OCI-LY1 (cell line): Measurements from ENCODE around the gene RAD51AP1.

Experiments used
- H2AFZ ChIP-seq: fragments of 200-600 bp; sonication (generic), shearing (Covaris generic); 2 replicates; pipeline ENCODE4 v1.6.0; 2014; ENCODE audit warnings: antibody characterized with exemption, mild to moderate bottlenecking, low read length
- H3F3A ChIP-seq: fragments of 200-600 bp; sonication (generic), shearing (Covaris generic); 2 replicates; pipeline ENCODE4 v1.6.0; 2014; ENCODE audit warnings: mild to moderate bottlenecking, antibody characterized with exemption, low read length, moderate library complexity; ENCODE audit not compliant: insufficient read depth
- H3K27ac ChIP-seq: fragments of 200-600 bp; sonication (generic); 2 replicates; pipeline ENCODE4 v1.5.1; 2014; ENCODE audit warnings: low read length, mixed run types, mild to moderate bottlenecking, low read depth; ENCODE audit not compliant: poor library complexity, severe bottlenecking
- H3K27me3 ChIP-seq: fragments of 200-600 bp; sonication (generic); 2 replicates; pipeline ENCODE4 v1.6.0; 2014; ENCODE audit warnings: antibody characterized with exemption, mild to moderate bottlenecking, low read length, moderate library complexity; ENCODE audit not compliant: insufficient read depth
- H3K36me3 ChIP-seq: fragments of 200-600 bp; sonication (generic); 2 replicates; pipeline ENCODE4 v1.6.1; 2014; ENCODE audit warnings: mild to moderate bottlenecking, antibody characterized with exemption, low read length, moderate library complexity, mixed read lengths; ENCODE audit not compliant: insufficient read depth
- H3K4me1 ChIP-seq: fragments of 200-600 bp; sonication (generic); 2 replicates; pipeline ENCODE4 v1.5.1; 2014; ENCODE audit warnings: mild to moderate bottlenecking, low read length, moderate library complexity; ENCODE audit not compliant: insufficient read depth, severe bottlenecking
- H3K4me2 ChIP-seq: fragments of 200-600 bp; sonication (generic), shearing (Covaris generic); 2 replicates; pipeline ENCODE4 v1.6.1; 2014; ENCODE audit warnings: low read length
- H3K4me3 ChIP-seq: fragments of 200-600 bp; sonication (generic); 2 replicates; pipeline ENCODE4 v1.5.1; 2014; ENCODE audit warnings: low read length, low read depth, mild to moderate bottlenecking, mixed read lengths; ENCODE audit not compliant: poor library complexity, severe bottlenecking
- H3K79me2 ChIP-seq: fragments of 200-600 bp; shearing (Covaris generic); 2 replicates; pipeline ENCODE4 v1.6.1; 2016; ENCODE audit warnings: mixed run types, low read length, mixed read lengths; ENCODE audit not compliant: insufficient read depth
- H3K9ac ChIP-seq: fragments of 200-600 bp; sonication (generic), shearing (Covaris generic); 2 replicates; pipeline ENCODE4 v1.6.1; 2014; ENCODE audit warnings: mild to moderate bottlenecking, low read length, mixed read lengths
- H3K9me2 ChIP-seq: fragments of 200-600 bp; sonication (generic), shearing (Covaris generic); 2 replicates; pipeline ENCODE4 v1.6.1; 2014; ENCODE audit warnings: low read depth, mild to moderate bottlenecking, low read length, mixed read lengths
- H3K9me3 ChIP-seq: fragments of 200-600 bp; shearing (Covaris generic); 2 replicates; pipeline ENCODE4 v1.6.1; 2014; ENCODE audit warnings: low read length, mixed read lengths
- H4K20me1 ChIP-seq: fragments of 200-600 bp; sonication (generic), shearing (Covaris generic); 2 replicates; pipeline ENCODE4 v1.6.0; 2016; ENCODE audit warnings: mild to moderate bottlenecking, low read length; ENCODE audit not compliant: insufficient read depth
- CTCF ChIP-seq: fragments of 200-600 bp; sonication (generic), shearing (Covaris generic); IDR thresholded peaks from 2 replicates; pipeline ENCODE4 v1.5.1; 2017; ENCODE audit warnings: mild to moderate bottlenecking, antibody characterized with exemption, low read length, moderate library complexity, mixed read lengths
- EZH2 ChIP-seq: fragments of 200-600 bp; sonication (generic), shearing (Covaris generic); IDR thresholded peaks from 2 replicates; pipeline ENCODE4 v1.8.0; 2017; ENCODE audit warnings: borderline replicate concordance, mixed run types, mild to moderate bottlenecking, antibody characterized with exemption, low read length, moderate library complexity, mixed read lengths

The RAD51AP1 gene

DNA sequence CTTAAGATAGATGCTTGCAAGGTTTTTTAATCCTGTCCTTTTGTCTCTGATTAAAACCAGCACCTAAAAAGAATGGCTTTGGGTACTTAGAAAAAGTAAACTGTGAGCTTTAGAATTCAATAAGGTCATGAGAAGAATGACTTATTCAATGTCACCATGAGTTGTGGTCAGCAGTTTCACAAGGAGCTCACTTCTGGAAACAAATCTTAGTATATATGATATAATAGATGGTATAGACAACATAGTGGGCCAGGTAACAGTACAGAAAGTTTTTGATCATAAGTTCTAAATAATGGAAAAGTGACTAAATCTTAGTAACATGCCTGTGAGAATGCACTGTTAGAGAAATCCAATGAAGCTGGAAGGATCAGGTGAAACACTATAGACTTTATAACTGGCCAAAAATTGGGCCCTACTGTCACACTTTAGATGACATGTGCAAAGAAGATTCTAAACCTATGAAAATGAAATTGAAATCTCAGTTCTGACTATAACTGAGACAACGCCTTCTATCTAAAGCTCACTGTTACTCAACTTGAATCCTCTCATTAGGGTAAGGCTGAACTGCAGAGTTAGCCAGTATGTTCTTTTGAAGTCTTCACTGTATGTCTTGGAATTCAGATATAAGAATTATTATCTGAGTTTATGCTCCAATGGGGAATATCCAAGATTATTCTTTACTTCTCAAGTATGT, 42.4 kb upstream of the RAD51AP1 start:
- Histone ChIP-seq H3K27ac (no peak overlapping the region), H3K9ac (no peak overlapping the region), H3K27me3 (no peaks in the 10 kb centered on the region), H3F3A (no peaks in the 10 kb centered on the region), H3K4me1 (no peaks in the 10 kb centered on the region), H3K79me2 (no peaks in the 10 kb centered on the region), H4K20me1 (no peaks in the 10 kb centered on the region), H3K4me3 (no peak overlapping the region), H3K9me2 (no peaks in the 10 kb centered on the region), H3K4me2 (no peak overlapping the region), H2AFZ (no peak overlapping the region), H3K36me3 (peaks cover 54% of the 10 kb centered on the region), H3K9me3 (no peaks in the 10 kb centered on the region)
- TF ChIP-seq CTCF: no peak
- TF ChIP-seq EZH2: no peak

DNA sequence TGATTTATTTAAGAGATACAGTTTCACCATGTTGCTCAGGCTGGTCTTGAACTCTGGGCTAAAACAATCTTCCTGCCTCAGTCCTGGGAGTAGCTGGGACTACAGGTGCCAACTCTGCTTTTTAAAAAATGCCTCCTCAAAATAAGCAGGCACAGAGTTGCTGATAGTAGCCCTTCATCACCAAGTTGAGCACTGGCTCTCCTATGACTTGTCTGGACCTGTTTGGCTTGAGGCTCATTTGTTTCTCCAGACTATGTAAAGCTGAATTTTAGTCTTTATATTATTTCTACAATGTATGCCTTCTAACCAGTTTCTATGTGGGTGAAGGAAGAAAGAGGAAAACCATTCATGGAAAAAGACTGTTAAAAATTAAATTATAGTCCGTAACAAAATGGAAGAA, 39.5 kb upstream of the RAD51AP1 start:
- H4K20me1 ChIP-seq: no peaks in the 10 kb centered on the region
- no peaks in the 10 kb centered on the region for H3K9me2 ChIP-seq
- H3K27me3 ChIP-seq: no peaks in the 10 kb centered on the region
- H3K9ac ChIP-seq: no peak overlapping the region
- no peak for TF ChIP-seq CTCF
- TF ChIP-seq EZH2: no peak
- H3K4me3 ChIP-seq: no peak overlapping the region
- no peak overlapping the region for H3K4me2 ChIP-seq
- H3K9me3 ChIP-seq: no peaks in the 10 kb centered on the region
- H3K36me3 ChIP-seq: peaks cover 66% of the 10 kb centered on the region
- no peak overlapping the region for H3K27ac ChIP-seq
- H3K79me2 ChIP-seq: no peaks in the 10 kb centered on the region
- H2AFZ ChIP-seq: no peak overlapping the region
- no peaks in the 10 kb centered on the region for H3F3A ChIP-seq
- no peaks in the 10 kb centered on the region for H3K4me1 ChIP-seq

- Histone ChIP-seq H3K27me3 (no peaks in the 10 kb centered on the region), H3K27ac (no peak overlapping the region), H3K9me3 (no peaks in the 10 kb centered on the region), H3K36me3 (peaks cover 14% of the 10 kb centered on the region; the same call in 1 of the 2 replicates), H3K9me2 (no peaks in the 10 kb centered on the region), H3F3A (no peaks in the 10 kb centered on the region), H3K79me2 (no peaks in the 10 kb centered on the region), H3K4me3 (no peak overlapping the region), H3K9ac (no peak overlapping the region), H2AFZ (no peak overlapping the region), H3K4me2 (no peak overlapping the region), H4K20me1 (no peaks in the 10 kb centered on the region), H3K4me1 (no peaks in the 10 kb centered on the region)
- TF ChIP-seq CTCF: no peak
- no peak for TF ChIP-seq EZH2
These were observed 33.2 kb upstream of the RAD51AP1 start for GRCh38 chr12:4505376-4505986.
